ENCODE data around the gene NOD2.

NOD2 gene

DNA sequence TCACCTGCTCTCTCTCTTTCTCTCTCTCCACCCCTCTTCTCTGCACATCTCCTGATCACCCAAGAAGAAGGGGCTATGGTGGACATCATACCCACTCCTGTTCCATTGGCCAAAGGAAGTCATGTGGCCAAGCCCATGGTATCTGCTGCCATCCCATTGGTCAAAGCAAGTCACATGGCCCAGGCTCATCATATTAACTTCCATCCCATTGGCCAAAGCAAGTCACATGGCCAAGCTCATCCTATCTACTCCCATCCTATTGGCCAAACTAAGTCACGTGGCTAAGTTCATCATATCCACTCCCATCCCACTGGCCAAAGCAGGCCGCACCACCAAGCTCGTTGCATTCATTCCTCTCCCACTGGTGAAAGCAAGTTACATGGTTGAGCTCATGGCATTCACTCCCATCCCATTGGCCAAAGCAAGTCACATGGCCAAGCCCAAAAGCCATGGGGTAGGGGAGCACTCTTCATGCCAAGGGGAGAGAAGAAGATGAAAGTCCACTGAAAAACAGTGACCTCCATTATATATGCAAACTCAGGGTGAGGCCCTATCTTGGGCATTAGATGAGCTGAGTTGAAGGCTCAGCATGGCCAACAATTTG, 41.5 kb upstream of the NOD2 start:
- Histone ChIP-seq H3K27me3 (replicated peaks; ENCODE audit: control insufficient read depth, insufficient read depth, low read length) (no peaks in the 10 kb centered on the region), H3K36me3 (ENCODE audit: control insufficient read depth, insufficient read depth, low read length) (no peaks in the 10 kb centered on the region), H3K4me3 (replicated peaks; ENCODE audit: low read depth, low read length) (no peak overlapping the region)
- TF ChIP-seq CTCF (IDR thresholded peaks at IDR 0.05; ENCODE audit: insufficient read depth, low read length, poor library complexity, severe bottlenecking), result no peak
- DNase-seq (ENCODE audit: extremely low read depth, insufficient read length), result no peak

DNA sequence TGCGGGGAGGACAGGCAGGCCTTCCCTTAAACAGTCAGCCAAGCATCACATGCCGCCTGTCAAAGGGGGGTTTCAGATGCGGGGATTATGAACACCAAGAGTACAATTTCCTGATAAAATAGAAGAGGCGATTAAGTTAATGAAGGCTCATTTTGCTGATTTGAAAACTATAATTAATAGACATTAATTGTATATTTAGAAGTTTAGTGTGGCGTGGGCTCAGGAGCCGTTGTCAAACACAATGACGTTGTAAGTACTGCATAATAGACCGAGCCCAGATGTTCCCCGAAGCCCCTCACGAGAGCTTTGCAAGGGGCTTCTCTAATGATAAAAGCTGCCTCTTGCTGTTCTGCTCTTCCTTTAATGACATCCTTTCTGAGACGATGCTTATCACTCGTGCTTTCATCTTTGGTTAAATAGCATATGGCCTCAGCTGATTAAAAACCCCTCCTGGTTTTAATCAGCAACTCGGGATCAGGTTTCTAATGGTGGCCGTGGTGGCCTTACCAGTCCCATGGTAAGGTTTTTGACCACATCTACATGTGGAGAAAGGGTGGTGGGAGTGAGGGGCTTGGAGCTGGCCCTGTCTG, 40.5 kb upstream of the NOD2 start:
- H3K36me3 ChIP-seq (ENCODE audit: control insufficient read depth, insufficient read depth, low read length), result no peaks in the 10 kb centered on the region
- TF ChIP-seq CTCF (IDR thresholded peaks at IDR 0.05; ENCODE audit: insufficient read depth, low read length, poor library complexity, severe bottlenecking), result no peak
- H3K27me3 ChIP-seq (replicated peaks; ENCODE audit: control insufficient read depth, insufficient read depth, low read length), result no peaks in the 10 kb centered on the region
- H3K4me3 ChIP-seq (replicated peaks; ENCODE audit: low read depth, low read length), result no peak overlapping the region
- no peak for DNase-seq (ENCODE audit: extremely low read depth, insufficient read length)

- no peaks in the 10 kb centered on the region for H3K36me3 ChIP-seq (ENCODE audit: control insufficient read depth, insufficient read depth, low read length)
- DNase-seq (ENCODE audit: extremely low read depth, insufficient read length), result no peak
- H3K27me3 ChIP-seq (replicated peaks; ENCODE audit: control insufficient read depth, insufficient read depth, low read length), result no peaks in the 10 kb centered on the region
- no peak for TF ChIP-seq CTCF (IDR thresholded peaks at IDR 0.05; ENCODE audit: insufficient read depth, low read length, poor library complexity, severe bottlenecking)
- H3K4me3 ChIP-seq (replicated peaks; ENCODE audit: low read depth, low read length), result no peak overlapping the region
Observed at GRCh38 chr16:50653633-50654519, 39.5 kb upstream of the NOD2 start.

DNA sequence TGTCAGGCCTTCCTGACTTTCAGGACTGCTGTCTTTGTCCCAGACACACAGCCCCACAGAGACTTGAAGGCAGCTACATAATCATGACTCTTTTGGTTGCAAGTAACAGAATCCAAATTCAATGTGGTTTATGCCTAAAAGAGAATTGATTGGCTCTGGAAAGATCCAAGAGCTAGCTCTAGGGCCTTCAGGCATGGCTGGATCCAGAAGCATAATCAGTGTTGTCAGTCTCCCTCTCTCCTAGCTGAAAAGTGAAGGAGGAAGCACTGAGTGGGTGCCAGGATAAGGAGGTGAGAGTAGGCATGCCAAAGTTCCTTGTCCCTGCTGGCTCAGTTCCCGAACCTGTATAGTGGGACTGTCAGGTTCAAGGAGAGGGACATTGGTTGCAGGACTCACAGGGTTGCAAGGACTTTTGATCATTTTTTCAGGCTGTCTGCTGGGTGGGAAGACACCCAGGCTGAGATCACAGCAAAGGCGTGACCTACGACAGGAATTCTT, 37.8 kb upstream of the NOD2 start:
- no peak for TF ChIP-seq CTCF (IDR thresholded peaks at IDR 0.05; ENCODE audit: insufficient read depth, low read length, poor library complexity, severe bottlenecking)
- H3K27me3 ChIP-seq (replicated peaks; ENCODE audit: control insufficient read depth, insufficient read depth, low read length), result no peaks in the 10 kb centered on the region
- H3K4me3 ChIP-seq (replicated peaks; ENCODE audit: low read depth, low read length), result no peak overlapping the region
- H3K36me3 ChIP-seq (ENCODE audit: control insufficient read depth, insufficient read depth, low read length), result no peaks in the 10 kb centered on the region
- DNase-seq (ENCODE audit: extremely low read depth, insufficient read length), result no peak

DNA sequence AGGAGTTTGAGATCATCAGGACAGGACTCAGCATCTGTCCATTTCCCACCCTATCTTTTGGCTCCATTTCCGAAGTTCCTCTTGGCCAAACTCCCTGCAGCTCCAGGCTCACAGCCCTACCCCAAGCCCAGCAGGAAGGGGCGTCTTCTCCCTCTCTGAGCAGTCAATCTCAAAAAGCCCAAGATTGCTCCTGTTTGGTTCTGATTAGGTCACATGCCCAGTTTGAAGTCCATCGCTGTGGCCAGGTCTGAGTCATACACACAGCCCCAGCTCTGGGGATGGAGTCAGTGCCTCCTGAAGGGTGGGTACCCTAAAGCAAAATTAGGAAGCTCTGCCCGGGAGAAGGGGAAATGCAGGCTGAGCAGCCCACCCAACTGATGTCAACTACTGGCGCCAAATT, 36.2 kb upstream of the NOD2 start:
- Histone ChIP-seq H3K27me3 (replicated peaks; ENCODE audit: control insufficient read depth, insufficient read depth, low read length) (no peaks in the 10 kb centered on the region), H3K36me3 (ENCODE audit: control insufficient read depth, insufficient read depth, low read length) (no peaks in the 10 kb centered on the region), H3K4me3 (replicated peaks; ENCODE audit: low read depth, low read length) (no peak overlapping the region)
- no peak for DNase-seq (ENCODE audit: extremely low read depth, insufficient read length)
- no peak for TF ChIP-seq CTCF (IDR thresholded peaks at IDR 0.05; ENCODE audit: insufficient read depth, low read length, poor library complexity, severe bottlenecking)
